ENCODE data around the gene VSTM1. TPM values are rescaled to one million over a fixed set of nuclear protein-coding genes. Genes with fewer than 3 reads are reported as not detected.

VSTM1 gene
- total RNA-seq, 4 donors from 2014 or later, result not detected

- TF ChIP-seq CTCF (IDR thresholded peaks at IDR 0.05; ENCODE audit: low read depth), result no peak
Observed at GRCh38 chr19:54001496-54001895, 62.2 kb downstream of the VSTM1 start.

DNA sequence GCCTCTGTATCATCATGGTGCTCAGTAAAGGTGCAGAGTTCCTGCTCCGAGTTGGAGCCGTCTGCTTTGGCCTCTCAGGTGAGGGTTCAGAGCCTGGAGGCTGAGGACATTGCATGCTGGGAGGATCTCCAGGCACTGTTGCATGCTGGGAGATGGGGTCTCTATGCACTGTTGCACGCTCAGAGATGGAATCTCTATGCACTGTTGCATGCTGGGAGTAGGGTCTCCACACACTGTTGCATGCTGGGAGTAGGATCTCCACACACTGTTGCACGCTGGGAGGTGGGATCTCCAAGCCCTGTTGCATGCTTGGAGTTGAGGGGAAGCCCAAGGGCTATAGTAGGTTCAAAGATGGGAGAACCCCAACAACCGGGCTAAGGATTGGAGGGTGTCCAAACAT is 64.0 kb downstream of the VSTM1 start:
- TF ChIP-seq CTCF (IDR thresholded peaks at IDR 0.05; ENCODE audit: low read depth), result no peak

DNA sequence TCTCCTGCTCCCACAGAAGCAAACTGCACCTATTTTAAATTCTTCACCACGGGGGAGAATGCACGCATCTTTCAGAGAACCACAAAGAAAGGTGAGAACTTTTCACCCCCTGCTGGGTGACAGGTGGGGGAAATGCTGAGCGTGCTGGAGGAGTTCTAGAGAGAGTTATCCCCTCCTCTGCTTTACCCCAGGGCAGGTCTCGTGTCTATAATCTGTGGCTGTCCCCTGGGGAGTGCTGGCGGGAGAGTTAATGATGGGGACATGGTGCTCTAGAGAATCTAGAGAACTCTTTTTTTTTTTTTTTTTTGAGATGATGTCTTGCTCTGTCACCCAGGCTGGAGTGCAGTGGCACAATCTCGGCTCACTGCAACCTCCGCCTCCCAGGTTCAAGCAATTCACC is 65.5 kb downstream of the VSTM1 start:
- no peak for TF ChIP-seq CTCF (IDR thresholded peaks at IDR 0.05; ENCODE audit: low read depth)

GRCh38 chr19:53994811-53995210 is 68.9 kb downstream of the VSTM1 start:
- no peak for TF ChIP-seq CTCF (IDR thresholded peaks at IDR 0.05; ENCODE audit: low read depth)

DNA sequence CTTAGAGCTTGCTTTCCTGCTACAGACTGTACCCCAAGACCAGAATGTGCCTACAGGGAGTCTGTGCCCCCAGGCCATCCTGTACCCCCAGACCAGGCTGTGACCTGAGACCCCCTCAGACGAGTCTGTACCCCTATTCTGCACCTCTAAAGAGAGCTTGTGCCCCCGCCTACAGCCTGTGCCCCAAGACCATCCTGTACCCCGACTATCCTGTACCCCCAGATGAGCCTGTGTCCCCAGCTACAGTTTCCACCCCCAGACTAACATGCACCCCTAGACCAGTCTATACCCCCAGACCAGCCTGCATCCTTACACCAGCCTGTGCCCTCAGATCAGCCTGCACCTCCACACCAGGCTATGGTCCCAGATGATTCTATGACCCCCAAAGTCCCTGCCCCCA is 70.2 kb downstream of the VSTM1 start:
- TF ChIP-seq CTCF (IDR thresholded peaks at IDR 0.05; ENCODE audit: low read depth), result no peak

DNA sequence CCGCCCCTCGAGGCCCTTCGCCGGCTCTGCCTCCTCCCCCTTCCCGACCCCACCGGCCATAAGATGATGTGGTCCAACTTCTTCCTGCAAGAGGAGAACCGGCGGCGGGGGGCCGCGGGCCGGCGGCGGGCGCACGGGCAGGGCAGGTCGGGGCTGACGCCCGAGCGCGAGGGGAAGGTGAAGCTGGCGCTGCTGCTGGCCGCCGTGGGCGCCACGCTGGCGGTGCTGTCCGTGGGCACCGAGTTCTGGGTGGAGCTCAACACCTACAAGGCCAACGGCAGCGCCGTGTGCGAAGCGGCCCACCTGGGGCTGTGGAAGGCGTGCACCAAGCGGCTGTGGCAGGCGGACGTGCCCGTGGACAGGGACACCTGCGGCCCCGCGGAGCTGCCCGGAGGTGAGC is 70.9 kb downstream of the VSTM1 start:
- no peak for TF ChIP-seq CTCF (IDR thresholded peaks at IDR 0.05; ENCODE audit: low read depth)

DNA sequence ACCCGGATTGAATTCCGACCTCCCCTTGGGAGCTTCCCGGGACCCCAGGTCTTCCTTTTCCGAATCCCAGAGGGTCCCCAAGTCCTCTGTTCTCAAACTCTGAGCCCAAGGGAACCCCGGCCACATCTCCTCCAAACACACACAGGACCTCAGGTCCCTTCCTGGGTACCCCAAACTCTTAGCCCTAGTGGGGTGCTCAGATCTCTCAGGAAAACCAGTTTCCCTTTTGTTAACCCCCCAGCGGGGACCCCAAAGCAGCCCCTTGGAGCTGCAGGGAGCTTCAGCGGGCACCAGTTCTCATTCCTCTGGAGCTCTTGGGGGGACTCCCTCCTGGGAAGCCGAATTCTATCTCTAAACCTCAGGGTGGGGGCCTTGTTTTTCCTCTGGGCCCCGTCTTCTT is 71.5 kb downstream of the VSTM1 start:
- no peak for TF ChIP-seq CTCF (IDR thresholded peaks at IDR 0.05; ENCODE audit: low read depth)
